WTC11 (cell line): ENCODE measurements around the gene STPG3. TPM values are rescaled to one million over a fixed set of nuclear protein-coding genes. Genes with fewer than 3 reads are reported as not detected.

Experiments used
- ATAC-seq: fragments of 200-7000 bp; cut with Tn5 transposase; 2 replicates; pipeline ENCODE4 v1.10.0; 2021; ENCODE audit warnings: mild to moderate bottlenecking, moderate library complexity
- CTCF ChIA-PET: fragments of 300-600 bp; sonication (Branson Sonifier 250); formaldehyde crosslinking; loops from one replicate; lab custom pipeline; 2021; ENCODE audit warnings: antibody characterized with exemption; lab: Charles Lee
- POLR2A ChIA-PET: fragments of 350-600 bp; sonication (Branson Sonifier 250); formaldehyde crosslinking; loops from one replicate; lab custom pipeline; 2021; ENCODE audit warnings: antibody characterized with exemption; lab: Charles Lee
- DNase-seq: peaks from one replicate; pipeline ENCODE4 v3.0.0; 2021; ENCODE audit warnings: low spot score
- H3K27ac Mint-ChIP-seq: 2 replicates; pipeline ENCODE4 v1.8.0; 2021; ENCODE audit warnings: mixed read lengths
- H3K27me3 Mint-ChIP-seq: 2 replicates; pipeline ENCODE4 v1.8.0; 2021; ENCODE audit warnings: low read depth, mild to moderate bottlenecking, moderate library complexity, mixed read lengths
- H3K36me3 Mint-ChIP-seq: 2 replicates; pipeline ENCODE4 v1.8.0; 2021; ENCODE audit warnings: mixed read lengths
- H3K4me1 Mint-ChIP-seq: 2 replicates; pipeline ENCODE4 v1.8.0; 2022; ENCODE audit warnings: mixed read lengths
- H3K4me3 Mint-ChIP-seq: 2 replicates; pipeline ENCODE4 v1.8.0; 2021; ENCODE audit warnings: mild to moderate bottlenecking, moderate library complexity, mixed read lengths
- H3K9me3 Mint-ChIP-seq: 2 replicates; pipeline ENCODE4 v1.8.0; 2021; ENCODE audit warnings: mixed read lengths
- ATF1 ChIP-seq: sonication (generic); formaldehyde crosslinking; IDR thresholded peaks from 2 replicates; pipeline ENCODE4 v1.8.1; 2023; ENCODE audit warnings: mild to moderate bottlenecking, moderate library complexity, missing genetic modification reagents
- ETV6 ChIP-seq: sonication (generic); formaldehyde crosslinking; IDR thresholded peaks from 2 replicates; pipeline ENCODE4 v1.8.1; 2022; ENCODE audit warnings: mild to moderate bottlenecking, missing genetic modification reagents
- FOXJ3 ChIP-seq: sonication (generic); formaldehyde crosslinking; IDR thresholded peaks from 2 replicates; pipeline ENCODE4 v1.9.0; 2021; ENCODE audit warnings: missing genetic modification reagents, mild to moderate bottlenecking, borderline replicate concordance
- JAZF1 ChIP-seq: fragments of 250-450 bp; sonication (Bioruptor Pico); IDR thresholded peaks from 2 replicates; pipeline ENCODE4 v1.9.0; 2021; ENCODE audit warnings: moderate library complexity, mild to moderate bottlenecking, inconsistent platforms
- JUN ChIP-seq: sonication (generic); formaldehyde crosslinking; IDR thresholded peaks from 2 replicates; pipeline ENCODE4 v1.8.0; 2023; ENCODE audit warnings: mild to moderate bottlenecking, missing genetic modification reagents
- NFE2L1 ChIP-seq: sonication (generic); formaldehyde crosslinking; IDR thresholded peaks from 2 replicates; pipeline ENCODE4 v1.8.1; 2023; ENCODE audit warnings: missing genetic modification reagents
- NFYB ChIP-seq: sonication (generic); formaldehyde crosslinking; conservative IDR thresholded peaks from 2 replicates; pipeline ENCODE4 v1.8.0; 2022; ENCODE audit warnings: low read depth, missing genetic modification reagents
- OVOL2 ChIP-seq: fragments of 250-450 bp; sonication (Bioruptor Pico); IDR thresholded peaks from 2 replicates; pipeline ENCODE4 v1.9.0; 2021; ENCODE audit warnings: mild to moderate bottlenecking, borderline replicate concordance
- RELA ChIP-seq: sonication (generic); formaldehyde crosslinking; IDR thresholded peaks from 2 replicates; pipeline ENCODE4 v1.8.1; 2022; ENCODE audit warnings: missing genetic modification reagents, mild to moderate bottlenecking, borderline replicate concordance
- ZBTB21 ChIP-seq: sonication (generic); formaldehyde crosslinking; IDR thresholded peaks from 2 replicates; pipeline ENCODE4 v1.8.1; 2023; ENCODE audit warnings: mild to moderate bottlenecking, missing genetic modification reagents, borderline replicate concordance
- ZNF219 ChIP-seq: sonication (generic); formaldehyde crosslinking; IDR thresholded peaks from 2 replicates; pipeline ENCODE4 v1.8.0; 2023; ENCODE audit warnings: missing genetic modification reagents, mild to moderate bottlenecking, borderline replicate concordance
- ZNF396 ChIP-seq: fragments of 250-450 bp; sonication (Bioruptor Pico); IDR thresholded peaks from 2 replicates; pipeline ENCODE4 v1.8.0; 2021; ENCODE audit warnings: mild to moderate bottlenecking, moderate library complexity, borderline replicate concordance
- ZNF671 ChIP-seq: fragments of 250-450 bp; sonication (Bioruptor Pico); IDR thresholded peaks from 2 replicates; pipeline ENCODE4 v1.8.0; 2021; ENCODE audit warnings: mild to moderate bottlenecking
- total RNA-seq: library from RNA; stranded (reverse); gene quantifications from 3 replicates; pipeline ENCODE4 v1.2.3, GENCODE V29; 2021
- TF ChIP-seq, protein P1 (sequence below): sonication (generic); formaldehyde crosslinking; IDR thresholded peaks from 2 replicates; pipeline ENCODE4 v1.8.0; 2023; ENCODE audit warnings: mild to moderate bottlenecking, missing genetic modification reagents
- TF ChIP-seq, protein P2 (sequence below): fragments of 250-450 bp; sonication (Bioruptor Pico); IDR thresholded peaks from 2 replicates; pipeline ENCODE4 v1.9.0; 2021; ENCODE audit warnings: mild to moderate bottlenecking
- TF ChIP-seq, protein P3 (sequence below): sonication (generic); formaldehyde crosslinking; IDR thresholded peaks from 2 replicates; pipeline ENCODE4 v1.8.1; 2023; ENCODE audit warnings: mild to moderate bottlenecking, missing genetic modification reagents, borderline replicate concordance
- TF ChIP-seq, protein P4 (sequence below): sonication (generic); formaldehyde crosslinking; IDR thresholded peaks from 2 replicates; pipeline ENCODE4 v1.8.1; 2022; ENCODE audit warnings: low read depth, missing genetic modification reagents, borderline replicate concordance
- TF ChIP-seq, protein P5 (sequence below): sonication (generic); formaldehyde crosslinking; IDR thresholded peaks from 2 replicates; pipeline ENCODE4 v1.8.1; 2023; ENCODE audit warnings: mild to moderate bottlenecking, missing genetic modification reagents
- TF ChIP-seq, protein P6 (sequence below): sonication (generic); formaldehyde crosslinking; IDR thresholded peaks from 2 replicates; pipeline ENCODE4 v1.8.1; 2023; ENCODE audit warnings: mild to moderate bottlenecking, missing genetic modification reagents, moderate library complexity

The STPG3 gene
- total RNA-seq, 1 experiment from 2014 or later, result 0.26 TPM

DNA sequence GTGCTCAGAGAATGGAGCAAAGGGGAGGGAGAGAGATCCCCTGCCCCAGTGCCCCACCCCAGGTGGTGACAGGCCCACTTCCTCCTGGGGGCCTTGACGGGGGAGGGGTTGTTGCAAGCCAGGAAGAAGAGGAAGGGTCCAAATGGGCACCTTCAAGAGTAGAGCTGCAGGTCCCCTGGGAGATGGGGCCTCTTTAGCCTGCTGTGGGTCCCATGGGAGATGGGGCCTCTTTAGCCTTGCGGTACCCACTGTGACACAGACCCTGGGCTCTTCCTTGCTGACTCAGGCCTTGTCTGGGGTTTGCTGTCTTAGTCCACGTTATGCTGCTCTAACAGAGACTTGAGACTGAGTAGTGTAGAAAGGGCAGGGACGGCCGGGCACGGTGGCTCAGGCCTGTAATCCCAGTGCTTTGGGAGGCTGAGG lies 16.9 kb downstream of the STPG3 start (continued):
- TF ChIP-seq ZNF219 (CRISPR knock-in tag), result no peak
- TF ChIP-seq ZNF396 (CRISPR knock-in tag), result no peak
- TF ChIP-seq, protein P1, sequence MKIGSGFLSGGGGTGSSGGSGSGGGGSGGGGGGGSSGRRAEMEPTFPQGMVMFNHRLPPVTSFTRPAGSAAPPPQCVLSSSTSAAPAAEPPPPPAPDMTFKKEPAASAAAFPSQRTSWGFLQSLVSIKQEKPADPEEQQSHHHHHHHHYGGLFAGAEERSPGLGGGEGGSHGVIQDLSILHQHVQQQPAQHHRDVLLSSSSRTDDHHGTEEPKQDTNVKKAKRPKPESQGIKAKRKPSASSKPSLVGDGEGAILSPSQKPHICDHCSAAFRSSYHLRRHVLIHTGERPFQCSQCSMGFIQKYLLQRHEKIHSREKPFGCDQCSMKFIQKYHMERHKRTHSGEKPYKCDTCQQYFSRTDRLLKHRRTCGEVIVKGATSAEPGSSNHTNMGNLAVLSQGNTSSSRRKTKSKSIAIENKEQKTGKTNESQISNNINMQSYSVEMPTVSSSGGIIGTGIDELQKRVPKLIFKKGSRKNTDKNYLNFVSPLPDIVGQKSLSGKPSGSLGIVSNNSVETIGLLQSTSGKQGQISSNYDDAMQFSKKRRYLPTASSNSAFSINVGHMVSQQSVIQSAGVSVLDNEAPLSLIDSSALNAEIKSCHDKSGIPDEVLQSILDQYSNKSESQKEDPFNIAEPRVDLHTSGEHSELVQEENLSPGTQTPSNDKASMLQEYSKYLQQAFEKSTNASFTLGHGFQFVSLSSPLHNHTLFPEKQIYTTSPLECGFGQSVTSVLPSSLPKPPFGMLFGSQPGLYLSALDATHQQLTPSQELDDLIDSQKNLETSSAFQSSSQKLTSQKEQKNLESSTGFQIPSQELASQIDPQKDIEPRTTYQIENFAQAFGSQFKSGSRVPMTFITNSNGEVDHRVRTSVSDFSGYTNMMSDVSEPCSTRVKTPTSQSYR, result no peak
- TF ChIP-seq NFYB, result no peak
- TF ChIP-seq OVOL2 (CRISPR knock-in tag), result no peak

DNA sequence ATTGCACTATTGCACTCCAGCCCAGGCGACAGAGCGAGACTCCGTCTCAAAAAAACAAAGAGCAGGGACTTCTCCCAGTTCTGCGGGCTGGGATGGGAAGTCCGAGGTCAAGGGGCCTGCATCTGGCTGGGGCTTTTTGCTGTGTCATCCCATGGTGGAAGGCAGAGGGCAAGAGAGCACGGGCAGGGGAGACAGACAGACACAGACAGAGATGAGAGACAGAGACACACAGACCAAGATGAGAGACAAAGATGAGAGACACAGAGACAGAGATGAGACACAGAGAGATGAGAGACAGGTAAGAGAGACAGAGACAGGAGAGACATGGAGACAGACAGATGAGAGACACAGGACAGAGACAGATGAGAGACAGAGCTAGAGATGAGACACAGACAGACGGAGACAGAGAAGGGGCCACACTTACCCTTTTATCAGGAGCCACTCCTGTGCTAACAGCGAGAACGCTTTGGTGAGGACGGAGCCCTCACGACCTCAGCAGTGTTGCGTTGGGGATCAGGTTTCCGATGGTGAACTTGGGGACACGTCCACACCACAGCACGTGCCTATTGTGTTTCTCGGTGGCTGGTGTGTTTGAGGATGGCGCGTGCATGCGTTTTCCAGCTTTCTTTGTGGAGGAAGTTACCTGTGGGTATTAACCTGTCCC lies 17.6 kb downstream of the STPG3 start:
- ChIA-PET CTCF (no interaction called here), POLR2A (no interaction called here)
- H3K4me3 Mint-ChIP-seq, result no peak overlapping the region
- no peak for DNase-seq
- H3K27ac Mint-ChIP-seq, result peak overlapping the region; percentile 17; the same call in 1 of the 2 replicates
- H3K36me3 Mint-ChIP-seq, result peaks cover 20% of the 10 kb centered on the region
- no peaks in the 10 kb centered on the region for H3K9me3 Mint-ChIP-seq
- no peak for ATAC-seq
- peaks cover 4% of the 10 kb centered on the region for H3K4me1 Mint-ChIP-seq
- H3K27me3 Mint-ChIP-seq, result no peaks in the 10 kb centered on the region
- TF ChIP-seq ETV6 (CRISPR knock-in tag), result no peak
- TF ChIP-seq JAZF1 (CRISPR knock-in tag), result no peak
- no peak for TF ChIP-seq ZBTB21 (CRISPR knock-in tag)
- TF ChIP-seq, protein P2, sequence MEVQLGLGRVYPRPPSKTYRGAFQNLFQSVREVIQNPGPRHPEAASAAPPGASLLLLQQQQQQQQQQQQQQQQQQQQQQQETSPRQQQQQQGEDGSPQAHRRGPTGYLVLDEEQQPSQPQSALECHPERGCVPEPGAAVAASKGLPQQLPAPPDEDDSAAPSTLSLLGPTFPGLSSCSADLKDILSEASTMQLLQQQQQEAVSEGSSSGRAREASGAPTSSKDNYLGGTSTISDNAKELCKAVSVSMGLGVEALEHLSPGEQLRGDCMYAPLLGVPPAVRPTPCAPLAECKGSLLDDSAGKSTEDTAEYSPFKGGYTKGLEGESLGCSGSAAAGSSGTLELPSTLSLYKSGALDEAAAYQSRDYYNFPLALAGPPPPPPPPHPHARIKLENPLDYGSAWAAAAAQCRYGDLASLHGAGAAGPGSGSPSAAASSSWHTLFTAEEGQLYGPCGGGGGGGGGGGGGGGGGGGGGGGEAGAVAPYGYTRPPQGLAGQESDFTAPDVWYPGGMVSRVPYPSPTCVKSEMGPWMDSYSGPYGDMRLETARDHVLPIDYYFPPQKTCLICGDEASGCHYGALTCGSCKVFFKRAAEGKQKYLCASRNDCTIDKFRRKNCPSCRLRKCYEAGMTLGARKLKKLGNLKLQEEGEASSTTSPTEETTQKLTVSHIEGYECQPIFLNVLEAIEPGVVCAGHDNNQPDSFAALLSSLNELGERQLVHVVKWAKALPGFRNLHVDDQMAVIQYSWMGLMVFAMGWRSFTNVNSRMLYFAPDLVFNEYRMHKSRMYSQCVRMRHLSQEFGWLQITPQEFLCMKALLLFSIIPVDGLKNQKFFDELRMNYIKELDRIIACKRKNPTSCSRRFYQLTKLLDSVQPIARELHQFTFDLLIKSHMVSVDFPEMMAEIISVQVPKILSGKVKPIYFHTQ, result no peak
- TF ChIP-seq FOXJ3 (CRISPR knock-in tag), result no peak
- TF ChIP-seq JUN (CRISPR knock-in tag), result no peak
- TF ChIP-seq, protein P3, sequence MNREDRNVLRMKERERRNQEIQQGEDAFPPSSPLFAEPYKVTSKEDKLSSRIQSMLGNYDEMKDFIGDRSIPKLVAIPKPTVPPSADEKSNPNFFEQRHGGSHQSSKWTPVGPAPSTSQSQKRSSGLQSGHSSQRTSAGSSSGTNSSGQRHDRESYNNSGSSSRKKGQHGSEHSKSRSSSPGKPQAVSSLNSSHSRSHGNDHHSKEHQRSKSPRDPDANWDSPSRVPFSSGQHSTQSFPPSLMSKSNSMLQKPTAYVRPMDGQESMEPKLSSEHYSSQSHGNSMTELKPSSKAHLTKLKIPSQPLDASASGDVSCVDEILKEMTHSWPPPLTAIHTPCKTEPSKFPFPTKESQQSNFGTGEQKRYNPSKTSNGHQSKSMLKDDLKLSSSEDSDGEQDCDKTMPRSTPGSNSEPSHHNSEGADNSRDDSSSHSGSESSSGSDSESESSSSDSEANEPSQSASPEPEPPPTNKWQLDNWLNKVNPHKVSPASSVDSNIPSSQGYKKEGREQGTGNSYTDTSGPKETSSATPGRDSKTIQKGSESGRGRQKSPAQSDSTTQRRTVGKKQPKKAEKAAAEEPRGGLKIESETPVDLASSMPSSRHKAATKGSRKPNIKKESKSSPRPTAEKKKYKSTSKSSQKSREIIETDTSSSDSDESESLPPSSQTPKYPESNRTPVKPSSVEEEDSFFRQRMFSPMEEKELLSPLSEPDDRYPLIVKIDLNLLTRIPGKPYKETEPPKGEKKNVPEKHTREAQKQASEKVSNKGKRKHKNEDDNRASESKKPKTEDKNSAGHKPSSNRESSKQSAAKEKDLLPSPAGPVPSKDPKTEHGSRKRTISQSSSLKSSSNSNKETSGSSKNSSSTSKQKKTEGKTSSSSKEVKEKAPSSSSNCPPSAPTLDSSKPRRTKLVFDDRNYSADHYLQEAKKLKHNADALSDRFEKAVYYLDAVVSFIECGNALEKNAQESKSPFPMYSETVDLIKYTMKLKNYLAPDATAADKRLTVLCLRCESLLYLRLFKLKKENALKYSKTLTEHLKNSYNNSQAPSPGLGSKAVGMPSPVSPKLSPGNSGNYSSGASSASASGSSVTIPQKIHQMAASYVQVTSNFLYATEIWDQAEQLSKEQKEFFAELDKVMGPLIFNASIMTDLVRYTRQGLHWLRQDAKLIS (CRISPR knock-in tag), result no peak

DNA sequence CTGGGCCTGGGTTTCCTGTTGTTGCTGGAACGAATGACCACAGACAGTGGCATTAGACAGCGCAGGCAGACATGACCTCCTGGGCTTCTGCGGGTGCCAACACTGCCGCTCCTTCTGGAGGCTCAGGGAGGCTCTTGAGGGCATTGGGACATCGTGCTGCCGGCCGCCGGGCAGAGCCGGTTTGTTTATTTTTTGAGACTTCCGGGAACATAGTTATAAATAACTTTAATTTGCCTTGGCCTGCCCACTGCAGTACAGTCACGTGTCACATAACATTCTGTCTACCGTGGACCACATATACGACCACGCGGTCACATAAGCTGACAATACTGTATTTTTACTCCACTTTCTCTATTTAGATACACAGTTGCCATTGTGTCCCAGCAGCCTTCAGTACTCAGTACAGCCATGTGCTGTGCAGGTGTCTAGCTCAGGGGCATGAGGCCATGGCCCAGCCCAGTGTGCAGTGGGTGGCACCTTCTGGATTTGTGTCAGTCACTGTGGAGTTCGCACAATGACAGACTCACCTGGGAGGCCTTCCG lies 18.2 kb downstream of the STPG3 start:
- H3K4me3 Mint-ChIP-seq, result no peak overlapping the region
- no peak overlapping the region; the same call in 1 of the 2 replicates for H3K27ac Mint-ChIP-seq
- no peaks in the 10 kb centered on the region for H3K27me3 Mint-ChIP-seq
- ChIA-PET POLR2A (no interaction called here), CTCF (no interaction called here)
- H3K36me3 Mint-ChIP-seq, result peaks cover 20% of the 10 kb centered on the region
- peaks cover 5% of the 10 kb centered on the region for H3K4me1 Mint-ChIP-seq
- ATAC-seq (no peak), DNase-seq (no peak)
- no peaks in the 10 kb centered on the region for H3K9me3 Mint-ChIP-seq
- TF ChIP-seq RELA (CRISPR knock-in tag) (no peak), ZNF671 (CRISPR knock-in tag) (no peak), NFE2L1 (CRISPR knock-in tag) (no peak), ATF1 (CRISPR knock-in tag) (no peak)
- TF ChIP-seq, protein P4, sequence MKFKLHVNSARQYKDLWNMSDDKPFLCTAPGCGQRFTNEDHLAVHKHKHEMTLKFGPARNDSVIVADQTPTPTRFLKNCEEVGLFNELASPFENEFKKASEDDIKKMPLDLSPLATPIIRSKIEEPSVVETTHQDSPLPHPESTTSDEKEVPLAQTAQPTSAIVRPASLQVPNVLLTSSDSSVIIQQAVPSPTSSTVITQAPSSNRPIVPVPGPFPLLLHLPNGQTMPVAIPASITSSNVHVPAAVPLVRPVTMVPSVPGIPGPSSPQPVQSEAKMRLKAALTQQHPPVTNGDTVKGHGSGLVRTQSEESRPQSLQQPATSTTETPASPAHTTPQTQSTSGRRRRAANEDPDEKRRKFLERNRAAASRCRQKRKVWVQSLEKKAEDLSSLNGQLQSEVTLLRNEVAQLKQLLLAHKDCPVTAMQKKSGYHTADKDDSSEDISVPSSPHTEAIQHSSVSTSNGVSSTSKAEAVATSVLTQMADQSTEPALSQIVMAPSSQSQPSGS (CRISPR knock-in tag), result no peak
- TF ChIP-seq, protein P5, sequence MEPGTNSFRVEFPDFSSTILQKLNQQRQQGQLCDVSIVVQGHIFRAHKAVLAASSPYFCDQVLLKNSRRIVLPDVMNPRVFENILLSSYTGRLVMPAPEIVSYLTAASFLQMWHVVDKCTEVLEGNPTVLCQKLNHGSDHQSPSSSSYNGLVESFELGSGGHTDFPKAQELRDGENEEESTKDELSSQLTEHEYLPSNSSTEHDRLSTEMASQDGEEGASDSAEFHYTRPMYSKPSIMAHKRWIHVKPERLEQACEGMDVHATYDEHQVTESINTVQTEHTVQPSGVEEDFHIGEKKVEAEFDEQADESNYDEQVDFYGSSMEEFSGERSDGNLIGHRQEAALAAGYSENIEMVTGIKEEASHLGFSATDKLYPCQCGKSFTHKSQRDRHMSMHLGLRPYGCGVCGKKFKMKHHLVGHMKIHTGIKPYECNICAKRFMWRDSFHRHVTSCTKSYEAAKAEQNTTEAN, result no peak
- TF ChIP-seq, protein P6, sequence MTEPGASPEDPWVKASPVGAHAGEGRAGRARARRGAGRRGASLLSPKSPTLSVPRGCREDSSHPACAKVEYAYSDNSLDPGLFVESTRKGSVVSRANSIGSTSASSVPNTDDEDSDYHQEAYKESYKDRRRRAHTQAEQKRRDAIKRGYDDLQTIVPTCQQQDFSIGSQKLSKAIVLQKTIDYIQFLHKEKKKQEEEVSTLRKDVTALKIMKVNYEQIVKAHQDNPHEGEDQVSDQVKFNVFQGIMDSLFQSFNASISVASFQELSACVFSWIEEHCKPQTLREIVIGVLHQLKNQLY (CRISPR knock-in tag), result no peak
